Coronary artery (tissue), 2 donors: ENCODE data around the gene GRID1.

Experiments used
- DNase-seq: peaks from one replicate; pipeline ENCODE4 v3.0.0-alpha.2; 2017; ENCODE audit warnings: low spot score
- H3K27ac ChIP-seq, 2 donors: fragments of 200-600 bp; sonication (generic); one replicate each; pipeline ENCODE4 v1.5.1; 2016 to 2019
- H3K4me3 ChIP-seq: fragments of 200-600 bp; sonication (generic); 2 replicates; pipeline ENCODE4 v1.5.1; 2016; ENCODE audit warnings: mild to moderate bottlenecking, moderate library complexity
- TF ChIP-seq, protein P1 (sequence below): fragments of 200-600 bp; sonication (generic); IDR thresholded peaks from one replicate; pipeline ENCODE4 v1.5.1; 2019; ENCODE audit warnings: antibody characterized with exemption

Gene GRID1

DNA sequence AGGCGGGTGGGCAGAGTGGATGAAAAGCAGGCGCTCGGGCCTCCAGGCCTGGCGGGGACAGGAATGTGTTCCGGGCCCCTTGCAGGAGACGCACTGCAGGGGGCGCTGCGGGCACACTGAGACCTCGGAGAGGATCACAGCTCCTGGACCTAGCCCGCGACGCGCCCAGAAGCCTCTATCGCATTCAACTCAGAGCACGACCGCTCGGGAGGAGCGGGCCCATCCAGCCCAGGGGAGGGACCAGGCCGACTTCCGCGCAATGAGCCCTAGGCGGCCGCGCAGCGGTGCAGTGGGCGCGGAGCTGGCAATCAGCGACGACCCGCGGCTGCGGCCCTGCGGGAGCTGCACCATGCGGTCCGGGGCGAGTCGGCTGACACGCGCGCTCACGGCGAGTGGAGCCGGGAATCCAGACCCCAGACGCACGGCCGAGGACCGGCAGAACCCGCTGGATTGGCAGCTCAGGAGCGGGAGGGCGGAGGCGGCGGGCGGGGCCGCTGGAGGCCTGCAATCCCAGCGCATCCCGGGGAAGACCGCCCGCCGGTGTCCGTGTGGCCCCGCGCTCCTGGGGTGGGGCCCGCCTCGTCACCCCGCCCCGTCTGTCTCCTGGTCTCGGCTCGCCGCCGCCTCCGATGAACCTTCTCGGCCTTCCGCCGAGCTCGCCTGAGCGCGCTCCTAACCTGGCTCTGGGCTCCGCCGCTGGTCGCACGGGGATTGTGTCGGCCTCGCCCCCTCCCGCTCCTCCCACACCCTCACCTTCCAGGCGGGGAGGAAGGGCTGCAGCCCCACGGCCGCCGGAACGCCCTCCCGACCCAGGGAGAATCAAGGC is 33.5 kb upstream of the GRID1 start:
- DNase-seq: peak; percentile 94
- peak overlapping the region; percentile 87 for H3K4me3 ChIP-seq
- H3K27ac ChIP-seq: peak overlapping the region; percentile 79 to 94
- TF ChIP-seq, protein P1, sequence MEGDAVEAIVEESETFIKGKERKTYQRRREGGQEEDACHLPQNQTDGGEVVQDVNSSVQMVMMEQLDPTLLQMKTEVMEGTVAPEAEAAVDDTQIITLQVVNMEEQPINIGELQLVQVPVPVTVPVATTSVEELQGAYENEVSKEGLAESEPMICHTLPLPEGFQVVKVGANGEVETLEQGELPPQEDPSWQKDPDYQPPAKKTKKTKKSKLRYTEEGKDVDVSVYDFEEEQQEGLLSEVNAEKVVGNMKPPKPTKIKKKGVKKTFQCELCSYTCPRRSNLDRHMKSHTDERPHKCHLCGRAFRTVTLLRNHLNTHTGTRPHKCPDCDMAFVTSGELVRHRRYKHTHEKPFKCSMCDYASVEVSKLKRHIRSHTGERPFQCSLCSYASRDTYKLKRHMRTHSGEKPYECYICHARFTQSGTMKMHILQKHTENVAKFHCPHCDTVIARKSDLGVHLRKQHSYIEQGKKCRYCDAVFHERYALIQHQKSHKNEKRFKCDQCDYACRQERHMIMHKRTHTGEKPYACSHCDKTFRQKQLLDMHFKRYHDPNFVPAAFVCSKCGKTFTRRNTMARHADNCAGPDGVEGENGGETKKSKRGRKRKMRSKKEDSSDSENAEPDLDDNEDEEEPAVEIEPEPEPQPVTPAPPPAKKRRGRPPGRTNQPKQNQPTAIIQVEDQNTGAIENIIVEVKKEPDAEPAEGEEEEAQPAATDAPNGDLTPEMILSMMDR: peak; percentile 96

GRCh38 chr10:86399514-86399878 is 32.9 kb upstream of the GRID1 start:
- DNase-seq: no peak
- peak overlapping the region; percentile 79 to 94 for H3K27ac ChIP-seq
- TF ChIP-seq, protein P1: no peak
- peak overlapping the region; percentile 87 for H3K4me3 ChIP-seq

GRCh38 chr10:86397120-86397519 is 30.5 kb upstream of the GRID1 start:
- DNase-seq: no peak
- Histone ChIP-seq H3K27ac (no peak overlapping the region), H3K4me3 (no peak overlapping the region)
- TF ChIP-seq, protein P1: no peak

DNA sequence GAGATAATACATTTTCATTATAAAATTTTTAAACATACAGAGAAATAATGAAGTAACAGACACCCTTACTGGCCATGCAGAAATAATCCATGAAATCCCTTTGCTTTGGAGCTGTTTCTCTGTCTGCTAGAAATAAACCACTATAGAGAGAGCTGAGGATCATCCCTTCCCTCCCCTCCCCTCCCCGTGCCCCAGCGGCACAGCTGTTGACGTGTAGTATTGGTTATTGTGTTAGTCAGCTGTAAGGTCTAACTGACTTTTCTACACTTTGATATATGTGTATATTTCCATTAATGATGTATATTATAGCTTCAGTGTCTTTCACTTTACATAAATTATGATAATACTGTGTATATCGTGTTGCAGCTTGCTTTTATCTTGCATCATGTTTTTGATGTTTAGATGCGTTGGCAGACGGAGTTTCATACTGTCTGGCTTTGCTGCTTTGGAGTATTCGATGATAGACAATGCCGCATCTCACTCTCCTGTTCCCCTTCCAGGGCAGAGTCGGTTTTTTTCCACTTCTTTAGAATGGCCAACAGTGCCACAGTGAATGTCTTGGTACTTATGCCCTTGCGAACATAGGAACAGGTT is 27.4 kb upstream of the GRID1 start:
- no peak overlapping the region for H3K4me3 ChIP-seq
- TF ChIP-seq, protein P1: no peak
- no peak overlapping the region for H3K27ac ChIP-seq
- DNase-seq: no peak

DNA sequence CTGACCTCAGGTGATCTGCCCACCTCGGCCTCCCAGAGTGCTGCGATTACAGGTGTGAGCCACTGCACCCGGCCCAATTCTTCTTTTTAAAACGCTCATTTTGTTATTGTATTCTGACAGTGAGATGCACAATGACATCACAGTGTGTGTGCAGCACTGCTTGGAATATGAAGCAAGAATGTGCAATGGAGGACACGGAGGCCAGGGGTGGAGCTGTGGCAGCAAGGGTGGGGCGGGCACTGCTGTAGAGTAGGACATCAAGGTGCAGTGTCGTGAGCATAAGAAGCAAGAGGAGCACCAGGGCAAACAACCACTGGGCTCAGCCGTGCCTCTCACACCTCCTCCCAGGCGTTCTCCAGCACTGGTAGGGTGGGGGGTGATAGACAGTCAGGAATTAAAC is 26.8 kb upstream of the GRID1 start:
- Histone ChIP-seq H3K27ac (no peak overlapping the region), H3K4me3 (no peak overlapping the region)
- TF ChIP-seq, protein P1: no peak
- DNase-seq: no peak

DNA sequence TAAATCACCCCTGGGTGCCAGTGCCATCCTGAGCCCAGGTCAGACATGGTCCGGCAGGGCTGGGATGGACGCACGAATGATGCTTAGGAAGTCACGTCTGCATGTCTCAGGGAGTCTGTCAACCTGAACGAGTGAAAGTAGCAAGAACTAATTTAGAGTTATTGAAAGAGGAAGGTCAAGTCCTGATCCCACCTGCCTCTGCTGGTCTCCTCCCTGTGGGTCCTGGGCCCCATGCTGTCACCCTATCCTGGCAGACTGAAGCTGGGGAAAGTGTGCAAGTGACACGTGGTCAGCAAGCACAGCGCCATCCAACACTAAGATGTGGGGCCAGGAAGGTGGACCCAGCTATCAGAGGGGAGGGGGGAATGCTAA is 26.1 kb upstream of the GRID1 start:
- TF ChIP-seq, protein P1: no peak
- H3K27ac ChIP-seq: no peak overlapping the region
- no peak for DNase-seq
- H3K4me3 ChIP-seq: no peak overlapping the region
